ENCODE measurements around the gene POU1F1. TPM values are rescaled to one million over a fixed set of nuclear protein-coding genes. Genes with fewer than 3 reads are reported as not detected.
"Not testable (repeated sequence)": the region's sequence is repeated elsewhere in the genome, so short reads cannot be mapped to it uniquely, and the experiment has no call there.

Gene POU1F1
- total and polyA plus RNA-seq, 9 donors, result not detected

GRCh38 chr3:87305031-87305430 is 28.6 kb upstream of the POU1F1 start:
- not testable (repeated sequence) for H3K27me3 ChIP-seq (ENCODE audit: control insufficient read depth, insufficient read depth, low read length); DNase-seq; H3K4me3 ChIP-seq (ENCODE audit: low read length); H3K36me3 ChIP-seq (ENCODE audit: control insufficient read depth, insufficient read depth, low read length); H3K9me3 ChIP-seq (replicated peaks; ENCODE audit: control insufficient read depth, low read depth, low read length); H3K27ac ChIP-seq (ENCODE audit: low read length); H3K4me1 ChIP-seq (ENCODE audit: control insufficient read depth, insufficient read depth, low read length)
- WGBS (ENCODE audit: insufficient coverage), result no CpG with 5 or more reads among the region's 1 CpG

DNA sequence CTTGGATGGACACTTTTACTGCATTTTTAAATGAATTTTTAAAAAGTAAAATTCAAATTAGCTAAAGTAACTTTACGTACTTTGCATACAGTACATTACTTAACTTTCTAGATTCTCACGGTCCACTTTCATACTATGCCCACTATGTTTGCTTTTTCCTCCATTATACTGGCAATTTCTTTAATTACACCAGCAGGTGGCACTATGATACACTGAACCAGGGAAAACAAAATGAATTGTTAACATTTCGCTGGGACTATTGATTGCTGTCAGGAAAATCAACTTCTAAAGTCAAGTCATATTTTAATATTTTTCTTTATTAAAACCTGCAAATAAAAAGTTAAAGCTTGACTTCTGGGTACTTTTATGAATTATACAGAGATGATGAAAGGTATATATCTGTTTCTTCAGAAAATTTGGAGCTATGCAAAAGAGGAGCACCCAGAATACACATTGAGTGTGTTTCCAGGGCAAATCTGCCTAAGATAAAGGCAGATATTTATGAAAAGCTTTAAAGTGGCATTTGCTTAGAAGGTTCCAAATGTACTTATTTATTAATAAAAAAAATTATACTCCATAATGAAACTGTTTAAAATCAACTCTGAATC is 21.8 kb upstream of the POU1F1 start:
- DNase-seq, result peak; percentile 43
- Histone ChIP-seq H3K27me3 (ENCODE audit: control insufficient read depth, insufficient read depth, low read length) (no peaks in the 10 kb centered on the region), H3K4me3 (ENCODE audit: low read length) (no peak overlapping the region), H3K9me3 (replicated peaks; ENCODE audit: control insufficient read depth, low read depth, low read length) (no peaks in the 10 kb centered on the region), H3K36me3 (ENCODE audit: control insufficient read depth, insufficient read depth, low read length) (no peaks in the 10 kb centered on the region), H3K4me1 (ENCODE audit: control insufficient read depth, insufficient read depth, low read length) (no peaks in the 10 kb centered on the region), H3K27ac (ENCODE audit: low read length) (no peak overlapping the region)
- 20% methylated on average over 1 of the region's 3 CpGs for WGBS (ENCODE audit: insufficient coverage)

DNA sequence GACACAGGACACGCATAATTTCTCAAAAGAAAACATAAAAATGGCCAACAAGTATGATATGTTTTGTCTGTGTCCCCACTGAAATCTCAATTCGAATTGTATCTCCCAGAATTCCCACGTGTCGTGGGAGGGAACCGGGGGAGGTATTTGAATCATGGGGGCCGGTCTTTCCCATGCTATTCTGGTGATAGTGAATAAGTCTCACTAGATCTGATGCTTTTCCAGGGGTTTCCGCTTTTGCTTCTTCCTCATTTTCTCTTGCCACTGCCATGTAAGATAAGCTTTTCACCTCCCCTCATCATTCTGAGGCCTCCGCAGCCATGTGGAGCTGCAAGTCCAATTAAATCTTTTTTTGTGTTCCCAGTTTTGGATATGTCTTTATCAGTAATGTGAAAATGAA is 12.1 kb upstream of the POU1F1 start:
- H3K4me3 ChIP-seq (ENCODE audit: low read length), result no peak overlapping the region
- WGBS (ENCODE audit: insufficient coverage), result 86% methylated on average over 1 of the region's 8 CpGs
- no peaks in the 10 kb centered on the region for H3K36me3 ChIP-seq (ENCODE audit: control insufficient read depth, insufficient read depth, low read length)
- no peaks in the 10 kb centered on the region for H3K27me3 ChIP-seq (ENCODE audit: control insufficient read depth, insufficient read depth, low read length)
- no peak overlapping the region for H3K27ac ChIP-seq (ENCODE audit: low read length)
- no peak for DNase-seq
- H3K4me1 ChIP-seq (ENCODE audit: control insufficient read depth, insufficient read depth, low read length), result no peaks in the 10 kb centered on the region
- H3K9me3 ChIP-seq (replicated peaks; ENCODE audit: control insufficient read depth, low read depth, low read length), result no peaks in the 10 kb centered on the region

DNA sequence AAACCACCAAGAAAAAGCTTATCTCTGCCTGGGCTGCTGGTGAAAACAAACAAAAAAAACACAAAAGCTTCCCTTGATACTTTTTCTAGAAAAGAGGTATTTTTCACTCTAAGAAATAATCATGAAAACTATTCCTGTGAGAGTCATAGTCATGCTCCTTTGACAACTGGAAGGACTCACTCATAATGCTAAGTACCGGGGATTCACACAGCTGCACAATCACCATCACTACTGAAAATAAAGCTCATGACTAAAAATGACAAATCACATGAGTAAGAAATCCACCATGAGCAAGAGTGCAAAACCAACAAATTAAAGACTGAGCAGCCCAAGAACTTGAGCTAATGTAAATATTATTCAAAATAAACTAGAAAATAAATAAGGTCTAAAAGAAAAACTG is 10.6 kb upstream of the POU1F1 start:
- Histone ChIP-seq H3K27me3 (ENCODE audit: control insufficient read depth, insufficient read depth, low read length) (no peaks in the 10 kb centered on the region), H3K9me3 (replicated peaks; ENCODE audit: control insufficient read depth, low read depth, low read length) (no peaks in the 10 kb centered on the region), H3K36me3 (ENCODE audit: control insufficient read depth, insufficient read depth, low read length) (no peaks in the 10 kb centered on the region), H3K27ac (ENCODE audit: low read length) (no peak overlapping the region), H3K4me1 (ENCODE audit: control insufficient read depth, insufficient read depth, low read length) (no peaks in the 10 kb centered on the region), H3K4me3 (ENCODE audit: low read length) (no peak overlapping the region)
- DNase-seq, result no peak
- WGBS (ENCODE audit: insufficient coverage), result no CpG with 5 or more reads among the region's 1 CpG

DNA sequence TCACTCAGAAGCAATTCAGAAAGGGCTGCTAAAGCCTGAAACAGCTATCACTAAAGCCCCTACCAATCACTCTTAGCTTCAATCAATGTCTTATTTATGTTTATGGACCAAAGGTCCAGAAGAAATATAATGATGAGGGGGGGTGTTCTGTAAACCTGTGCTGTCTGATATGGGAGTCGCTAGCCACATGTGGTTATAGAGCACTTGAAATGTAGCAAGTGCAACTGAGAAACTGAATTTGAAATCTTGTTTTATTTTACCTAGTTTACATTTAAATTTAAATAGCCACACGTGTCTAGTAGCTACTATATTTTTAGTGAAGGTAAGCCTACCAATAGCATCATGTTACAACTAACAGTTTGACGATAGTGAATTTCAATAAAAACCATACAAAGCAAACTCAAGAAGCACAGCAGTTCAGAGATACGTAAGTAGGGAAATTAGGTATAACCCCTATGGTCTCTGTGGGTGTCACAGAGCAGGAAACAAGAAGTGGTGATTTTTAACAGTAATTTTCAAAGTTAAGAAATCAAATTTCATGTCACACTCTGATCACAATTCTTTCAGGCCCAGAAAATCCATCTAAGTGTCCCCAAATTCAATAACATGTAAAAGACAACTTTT is 3.6 kb downstream of the POU1F1 start:
- Histone ChIP-seq H3K36me3 (ENCODE audit: control insufficient read depth, insufficient read depth, low read length) (no peaks in the 10 kb centered on the region), H3K27me3 (ENCODE audit: control insufficient read depth, insufficient read depth, low read length) (no peaks in the 10 kb centered on the region), H3K9me3 (replicated peaks; ENCODE audit: control insufficient read depth, low read depth, low read length) (no peaks in the 10 kb centered on the region), H3K27ac (ENCODE audit: low read length) (no peak overlapping the region), H3K4me3 (ENCODE audit: low read length) (no peak overlapping the region), H3K4me1 (ENCODE audit: control insufficient read depth, insufficient read depth, low read length) (no peaks in the 10 kb centered on the region)
- no CpG with 5 or more reads among the region's 4 CpGs for WGBS (ENCODE audit: insufficient coverage)
- DNase-seq, result no peak

GRCh38 chr3:87270908-87271700 is 5.3 kb downstream of the POU1F1 start:
- WGBS (ENCODE audit: insufficient coverage), result 28% methylated on average over 2 of the region's 4 CpGs
- Histone ChIP-seq H3K27ac (ENCODE audit: low read length) (no peak overlapping the region), H3K36me3 (ENCODE audit: control insufficient read depth, insufficient read depth, low read length) (no peaks in the 10 kb centered on the region), H3K27me3 (ENCODE audit: control insufficient read depth, insufficient read depth, low read length) (no peaks in the 10 kb centered on the region), H3K4me1 (ENCODE audit: control insufficient read depth, insufficient read depth, low read length) (no peaks in the 10 kb centered on the region), H3K9me3 (replicated peaks; ENCODE audit: control insufficient read depth, low read depth, low read length) (no peaks in the 10 kb centered on the region), H3K4me3 (ENCODE audit: low read length) (no peak overlapping the region)
- DNase-seq, result peak; percentile 6

GRCh38 chr3:87269723-87270122 is 6.7 kb downstream of the POU1F1 start:
- H3K27me3 ChIP-seq (ENCODE audit: control insufficient read depth, insufficient read depth, low read length), result no peaks in the 10 kb centered on the region
- no peak overlapping the region for H3K4me3 ChIP-seq (ENCODE audit: low read length)
- no peaks in the 10 kb centered on the region for H3K4me1 ChIP-seq (ENCODE audit: control insufficient read depth, insufficient read depth, low read length)
- no peak overlapping the region for H3K27ac ChIP-seq (ENCODE audit: low read length)
- H3K36me3 ChIP-seq (ENCODE audit: control insufficient read depth, insufficient read depth, low read length), result no peaks in the 10 kb centered on the region
- no peak for DNase-seq
- no peaks in the 10 kb centered on the region for H3K9me3 ChIP-seq (replicated peaks; ENCODE audit: control insufficient read depth, low read depth, low read length)

- Histone ChIP-seq H3K9me3 (replicated peaks; ENCODE audit: control insufficient read depth, low read depth, low read length) (no peaks in the 10 kb centered on the region), H3K4me3 (ENCODE audit: low read length) (no peak overlapping the region), H3K27ac (ENCODE audit: low read length) (no peak overlapping the region), H3K36me3 (ENCODE audit: control insufficient read depth, insufficient read depth, low read length) (no peaks in the 10 kb centered on the region), H3K27me3 (ENCODE audit: control insufficient read depth, insufficient read depth, low read length) (no peaks in the 10 kb centered on the region), H3K4me1 (ENCODE audit: control insufficient read depth, insufficient read depth, low read length) (no peaks in the 10 kb centered on the region)
- no peak for DNase-seq
- 73% methylated on average over 3 of the region's 4 CpGs for WGBS (ENCODE audit: insufficient coverage)
Measured at GRCh38 chr3:87268646-87269211, 7.7 kb downstream of the POU1F1 start.

GRCh38 chr3:87267953-87268645 is 8.3 kb downstream of the POU1F1 start:
- no peaks in the 10 kb centered on the region for H3K27me3 ChIP-seq (ENCODE audit: control insufficient read depth, insufficient read depth, low read length)
- no peaks in the 10 kb centered on the region for H3K9me3 ChIP-seq (replicated peaks; ENCODE audit: control insufficient read depth, low read depth, low read length)
- no peak overlapping the region for H3K4me3 ChIP-seq (ENCODE audit: low read length)
- no peaks in the 10 kb centered on the region for H3K36me3 ChIP-seq (ENCODE audit: control insufficient read depth, insufficient read depth, low read length)
- no peak overlapping the region for H3K27ac ChIP-seq (ENCODE audit: low read length)
- no peak for DNase-seq
- WGBS (ENCODE audit: insufficient coverage), result 20% methylated on average over 1 of the region's 8 CpGs
- H3K4me1 ChIP-seq (ENCODE audit: control insufficient read depth, insufficient read depth, low read length), result no peaks in the 10 kb centered on the region

DNA sequence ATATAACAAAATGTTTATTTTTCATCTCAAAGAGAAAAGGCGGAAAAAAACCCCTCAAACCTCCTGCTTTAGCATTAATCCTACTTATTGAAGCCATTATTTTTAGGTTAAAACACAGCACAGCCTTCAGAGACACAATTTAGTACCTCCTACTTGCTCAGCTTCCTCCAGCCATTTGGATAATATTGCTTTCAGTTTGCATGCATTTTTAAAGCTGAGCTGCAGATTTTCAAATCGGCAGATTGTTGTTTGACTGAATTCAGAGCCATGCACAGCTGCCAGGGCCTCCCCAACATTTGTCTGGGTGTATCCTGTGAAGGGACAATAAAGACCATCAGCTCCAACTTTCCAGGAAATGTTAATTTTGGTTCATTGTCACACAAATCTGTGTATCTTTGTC is 14.5 kb downstream of the POU1F1 start:
- Histone ChIP-seq H3K36me3 (ENCODE audit: control insufficient read depth, insufficient read depth, low read length) (no peaks in the 10 kb centered on the region), H3K27me3 (ENCODE audit: control insufficient read depth, insufficient read depth, low read length) (no peaks in the 10 kb centered on the region), H3K4me1 (ENCODE audit: control insufficient read depth, insufficient read depth, low read length) (no peaks in the 10 kb centered on the region), H3K4me3 (ENCODE audit: low read length) (no peak overlapping the region), H3K9me3 (replicated peaks; ENCODE audit: control insufficient read depth, low read depth, low read length) (no peaks in the 10 kb centered on the region), H3K27ac (ENCODE audit: low read length) (no peak overlapping the region)
- WGBS (ENCODE audit: insufficient coverage), result 17% methylated on average over 1 of the region's 2 CpGs
- no peak for DNase-seq

Data from muscle of leg (tissue), 11 donors.